Measurements from ENCODE around the gene NHLH2.

NHLH2 gene

GRCh38 chr1:115840605-115841460 lies at the start of gene NHLH2:
Gene NHLH2, minus strand, starts transcription at chr1:115841126. Its CDS starts 2,754 bp downstream, at chr1:115838372.
- peak; percentile 83 for DNase-seq

GRCh38 chr1:115890580-115890979 lies 49.7 kb upstream of the NHLH2 start:
- DNase-seq: peak; percentile 94

DNA sequence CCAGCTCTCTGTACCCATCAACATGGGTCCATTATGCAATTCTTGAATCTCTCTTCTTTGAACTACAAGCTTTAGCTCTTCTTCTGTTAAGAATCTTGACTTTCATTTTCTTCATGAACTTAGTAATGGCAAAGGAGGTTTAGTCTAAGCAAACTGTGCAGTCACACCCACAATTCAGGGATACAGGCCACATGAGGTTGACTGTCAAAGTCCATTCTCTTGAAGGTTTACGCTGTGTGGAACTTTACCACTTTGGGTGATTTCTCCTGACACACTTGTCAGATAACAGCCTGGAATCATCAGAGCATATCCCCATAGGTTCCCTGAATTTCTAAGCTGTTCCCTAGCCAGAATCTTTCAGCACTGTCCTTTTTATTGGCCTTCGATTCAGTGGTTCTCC lies 48.0 kb upstream of the NHLH2 start:
- DNase-seq: no peak

GRCh38 chr1:115882913-115883902 lies 42.3 kb upstream of the NHLH2 start:
- DNase-seq: peak; percentile 93

DNA sequence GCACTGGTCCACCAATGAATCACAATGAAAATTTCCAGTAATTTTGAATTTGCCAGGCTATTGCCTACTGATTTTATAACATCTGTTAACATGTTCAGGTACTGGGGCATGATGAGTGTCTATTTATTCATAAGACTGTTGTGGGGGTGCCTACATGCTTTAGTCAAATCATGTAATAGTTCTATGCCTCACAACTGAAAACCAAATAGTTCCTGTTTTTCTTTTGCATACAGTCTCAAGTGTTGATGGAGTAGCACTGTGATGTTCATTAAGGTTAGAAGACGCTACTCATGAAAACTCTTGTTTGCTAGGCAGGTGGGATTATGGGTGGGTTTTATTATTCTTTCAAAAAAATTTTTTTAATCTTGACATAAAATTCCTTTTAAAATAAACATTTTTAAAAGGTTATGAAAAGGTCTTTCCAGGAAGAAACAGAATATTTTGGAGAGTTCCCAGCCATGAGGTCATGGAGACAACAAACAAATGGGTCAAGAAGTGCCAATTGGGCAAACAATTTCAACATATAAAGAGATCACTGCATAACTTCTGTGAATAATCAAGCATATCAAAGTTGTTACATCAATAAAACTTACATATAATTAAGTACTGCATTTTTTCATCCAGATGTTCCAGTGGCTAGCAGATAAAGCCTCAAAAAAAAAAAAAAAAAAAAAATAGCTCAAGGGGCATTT lies 40.2 kb upstream of the NHLH2 start:
- no peak for DNase-seq

- peak; percentile 52 for DNase-seq
These were observed 39.1 kb upstream of the NHLH2 start for GRCh38 chr1:115879977-115880376.

DNA sequence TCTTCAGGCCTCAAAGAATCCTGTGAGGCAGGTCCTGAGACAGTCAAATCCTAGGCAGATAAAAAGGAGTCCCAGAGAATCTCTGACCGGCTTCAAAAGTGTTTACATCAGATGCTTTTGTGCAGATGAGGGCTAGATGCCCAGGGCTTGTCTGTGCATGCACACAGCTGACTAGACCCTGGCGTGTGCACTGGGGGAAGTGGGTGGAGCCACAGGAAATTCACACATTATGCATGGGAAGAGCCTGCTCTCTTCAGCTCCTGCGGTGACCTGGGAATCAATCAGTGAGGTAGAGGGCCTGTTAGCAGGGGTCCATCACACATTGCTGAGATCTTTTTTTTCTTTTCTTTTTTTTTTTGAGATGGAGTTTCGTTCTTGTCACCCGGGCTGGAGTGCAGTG lies 36.6 kb upstream of the NHLH2 start:
- DNase-seq: peak; percentile 82

DNA sequence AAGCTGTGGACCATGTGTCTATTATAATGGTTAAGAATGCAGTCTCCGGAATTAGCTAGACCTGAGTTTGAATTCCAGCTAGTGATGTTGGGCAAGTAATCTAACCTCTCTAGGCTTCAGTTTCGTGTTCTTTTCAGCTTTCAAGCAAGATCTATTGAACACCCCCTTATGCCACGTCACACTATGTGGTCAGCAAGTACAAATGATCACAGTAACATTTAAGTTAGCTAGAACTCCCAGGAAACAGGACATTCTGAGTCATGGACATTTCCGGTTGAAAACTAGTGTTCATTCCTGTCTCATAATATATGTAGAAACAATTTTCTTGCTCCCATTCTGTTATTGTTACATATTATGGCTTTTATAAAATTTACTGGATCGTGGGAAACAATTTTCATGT lies 34.0 kb upstream of the NHLH2 start:
- no peak for DNase-seq

GRCh38 chr1:115874497-115874896 lies 33.6 kb upstream of the NHLH2 start:
- DNase-seq: no peak

DNA sequence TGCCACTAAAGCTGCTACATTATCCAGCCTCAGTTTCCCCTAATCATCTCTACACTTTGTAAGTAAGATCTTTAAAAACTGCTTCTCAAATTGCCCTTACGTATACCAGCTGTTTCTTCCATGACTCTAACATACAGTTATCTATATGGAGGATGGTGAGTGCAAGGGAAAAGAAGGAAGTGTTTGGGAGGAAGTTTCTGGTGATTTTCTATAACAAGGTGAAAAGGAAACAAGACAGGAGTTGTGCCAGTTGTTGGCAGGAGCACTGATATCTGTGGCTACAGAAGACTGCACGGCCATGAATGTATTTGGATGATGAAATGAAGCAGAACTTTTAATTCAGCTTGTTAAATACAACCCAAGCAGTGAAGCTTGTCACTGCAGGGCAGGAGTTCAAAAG lies 32.3 kb upstream of the NHLH2 start:
- DNase-seq: no peak

GRCh38 chr1:115869064-115869463 lies 28.1 kb upstream of the NHLH2 start:
- no peak for DNase-seq

GRCh38 chr1:115867216-115867615 lies 26.3 kb upstream of the NHLH2 start:
- DNase-seq: no peak

DNA sequence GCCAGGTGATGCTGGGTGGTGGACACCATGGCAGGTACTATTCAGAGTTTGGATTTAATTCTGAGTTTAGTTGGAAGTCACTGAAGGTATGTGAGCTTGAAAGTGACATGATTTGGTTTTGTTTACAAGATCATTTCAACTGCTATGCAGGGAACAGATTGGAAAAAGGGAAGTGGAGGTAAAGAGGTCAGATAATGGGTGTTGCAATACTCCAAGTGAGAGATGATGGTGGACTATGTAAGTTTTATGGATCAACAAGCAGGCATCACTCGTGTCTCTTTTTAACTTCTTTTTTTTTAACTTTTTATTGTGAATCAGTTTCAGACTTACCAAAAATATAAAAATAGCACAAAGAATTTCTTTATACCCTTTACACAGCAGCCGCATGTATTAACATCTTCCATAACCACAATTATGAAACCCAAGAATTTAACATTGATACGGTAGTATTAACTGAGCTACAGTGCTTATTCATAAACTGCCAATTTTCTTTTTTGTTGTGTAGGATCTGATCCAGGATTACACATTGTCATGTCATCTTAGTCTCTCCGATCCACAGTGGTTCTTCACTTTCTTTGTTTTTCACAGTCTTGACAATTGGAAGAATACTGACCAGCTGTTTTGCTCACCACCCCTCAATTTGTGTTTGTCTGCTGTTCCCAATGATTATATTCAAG lies 24.9 kb upstream of the NHLH2 start:
- no peak for DNase-seq

GRCh38 chr1:115862403-115862802 lies 21.5 kb upstream of the NHLH2 start:
- no peak for DNase-seq

DNA sequence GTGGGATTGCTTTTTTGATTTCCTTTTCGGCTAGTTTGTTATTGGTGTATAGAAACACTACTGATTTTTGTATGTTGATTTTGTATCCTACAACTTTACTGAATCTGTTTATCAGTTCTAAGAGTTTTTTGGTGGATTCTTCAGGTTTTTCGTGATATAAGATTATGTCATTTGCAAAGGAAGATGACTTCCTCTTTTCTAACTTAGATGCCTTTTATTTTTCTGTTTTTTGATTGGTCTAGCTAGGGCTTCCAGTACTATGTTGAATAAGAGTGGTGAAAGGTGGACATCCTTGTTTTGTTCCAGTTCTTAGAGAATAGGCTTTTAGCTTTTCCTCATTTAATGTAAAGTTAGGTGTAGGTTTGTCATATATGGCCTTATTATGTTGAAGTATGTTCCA lies 13.1 kb upstream of the NHLH2 start:
- DNase-seq: no peak

DNA sequence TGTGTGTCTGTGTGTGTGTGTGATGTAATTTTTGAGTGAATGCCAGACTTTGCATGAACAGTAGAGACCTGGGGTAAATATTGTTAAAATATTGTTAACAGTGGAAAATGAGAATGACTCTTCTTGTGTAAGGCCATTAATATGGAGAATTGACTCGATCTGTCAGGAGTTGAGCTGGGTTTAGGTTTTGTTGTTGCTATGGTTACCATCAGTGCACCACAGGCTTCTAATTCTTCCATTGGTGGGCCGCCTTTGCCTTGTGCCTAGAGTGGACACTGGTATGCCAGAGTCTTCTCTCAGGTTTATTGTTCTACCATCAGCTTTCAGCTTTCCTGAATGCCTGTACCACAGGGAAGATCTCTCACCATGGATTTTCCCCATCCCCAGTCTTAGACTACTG lies 10.0 kb upstream of the NHLH2 start:
- DNase-seq: no peak

GRCh38 chr1:115847787-115848186 lies 6.9 kb upstream of the NHLH2 start:
- no peak for DNase-seq

DNA sequence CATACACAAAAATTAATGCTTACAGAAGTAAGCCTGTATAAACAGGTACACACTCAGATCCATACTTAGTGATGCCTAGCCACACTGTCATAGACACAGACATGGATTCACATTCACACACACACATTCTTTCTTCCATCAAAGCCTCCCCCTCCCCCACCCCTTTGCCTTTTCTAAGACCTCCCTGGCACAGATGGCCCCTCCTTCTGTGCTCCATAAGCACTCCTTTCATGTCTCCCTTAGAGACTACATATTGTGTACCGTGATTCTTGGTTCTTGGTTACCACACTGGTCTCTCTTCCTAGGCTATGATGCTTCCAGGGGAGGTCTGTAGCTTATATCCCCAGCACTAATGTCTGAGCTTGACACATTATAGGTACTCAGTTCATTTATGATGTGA lies 2.0 kb upstream of the NHLH2 start:
- DNase-seq: peak; percentile 24

GRCh38 chr1:115839679-115840237 lies 1.2 kb downstream of the NHLH2 start:
- no peak for DNase-seq

DNA sequence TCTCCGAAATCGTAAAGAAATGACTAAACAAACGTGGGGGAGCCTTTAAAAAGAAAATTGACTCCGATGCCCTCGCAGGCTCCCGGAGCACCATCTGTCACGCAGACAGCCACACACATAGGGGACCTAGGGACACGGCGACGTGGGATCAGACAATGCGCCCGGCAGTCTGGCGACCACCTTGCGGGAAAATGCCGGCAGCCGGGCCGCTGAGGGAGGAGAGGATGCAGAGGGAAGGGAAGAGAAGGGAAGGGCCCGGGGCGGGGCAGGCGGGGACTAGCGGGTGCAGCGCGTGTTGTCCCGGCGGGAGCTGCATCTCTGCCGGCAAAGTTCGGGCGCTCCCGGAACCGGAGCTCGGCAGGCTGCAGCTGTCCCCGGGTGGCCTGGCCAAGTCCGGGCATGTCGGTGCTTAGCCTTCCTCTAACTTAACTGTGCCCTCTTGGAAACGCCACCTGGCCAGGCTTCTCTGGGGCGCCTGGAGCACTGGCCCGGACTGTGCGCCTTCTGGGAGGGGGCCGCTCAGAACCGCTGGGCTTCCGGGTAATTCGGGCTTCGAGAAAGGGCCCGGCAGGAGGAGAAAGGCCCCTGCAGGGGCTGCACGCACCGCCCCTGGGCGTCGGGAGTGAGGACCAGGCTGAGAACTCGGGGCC lies 1.8 kb downstream of the NHLH2 start:
- peak; percentile 81 for DNase-seq

GRCh38 chr1:115838431-115839028 lies 2.4 kb downstream of the NHLH2 start:
- DNase-seq: peak; percentile 67
